Measurements from ENCODE around the gene VSIR. TPM values are rescaled to one million over a fixed set of nuclear protein-coding genes. Genes with fewer than 3 reads are reported as not detected.

The VSIR gene
- total and polyA plus RNA-seq, 9 of the 15 experiments (the other 6 are each of a cell fraction or from before 2014, with no cell fraction given), result 0.14 to 20.5 (median 9.3) TPM

DNA sequence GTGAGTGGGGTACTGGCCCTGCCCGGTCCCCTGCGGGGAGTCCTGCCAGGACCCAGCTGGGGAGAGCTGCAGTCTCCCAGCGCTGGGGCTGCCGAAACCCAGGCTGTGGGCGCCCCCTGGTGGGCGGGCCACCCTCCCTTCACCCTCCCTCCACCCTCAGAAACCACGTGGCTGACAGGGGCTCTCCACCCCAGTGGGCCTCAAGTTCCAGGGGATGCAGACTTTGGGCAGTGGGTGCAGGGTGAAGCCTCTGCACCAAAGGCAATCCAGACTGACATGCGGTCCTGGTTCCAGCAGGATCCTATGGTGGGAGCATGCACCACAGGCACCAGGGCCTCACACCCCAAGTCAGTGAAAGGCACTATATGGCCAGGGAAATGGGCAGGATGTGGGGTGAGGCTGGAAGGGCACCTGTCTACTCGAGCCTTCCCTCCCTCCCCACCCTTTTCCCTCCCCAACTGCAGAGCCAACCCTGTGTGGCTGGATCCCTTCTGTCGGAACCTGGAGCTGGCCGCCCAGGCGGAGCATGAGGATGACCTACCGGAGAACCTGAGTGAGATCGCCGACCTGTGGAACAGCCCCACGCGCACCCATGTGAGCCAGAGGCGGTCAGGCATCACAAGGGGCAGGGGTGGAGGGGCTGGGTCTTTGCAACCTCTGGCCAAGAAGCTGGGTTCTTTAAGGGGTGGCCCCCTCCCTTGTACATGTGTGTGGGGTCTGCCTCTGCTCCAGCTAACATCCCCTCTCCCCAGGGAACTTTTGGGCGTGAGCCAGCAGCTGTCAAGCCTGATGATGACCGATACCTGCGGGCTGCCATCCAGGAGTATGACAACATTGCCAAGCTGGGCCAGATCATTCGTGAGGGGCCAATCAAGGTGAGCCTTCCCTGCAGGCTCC lies 38.9 kb upstream of the VSIR start:
- DNase-seq (ENCODE audit: extremely low read depth in 1 of 4, low spot score in 3 of 4) (peak; percentile 83 to 92 (median 90)), ATAC-seq (peak; percentile 94), FAIRE-seq (peak; percentile 86)
- BruUV-seq (replicated peaks), result no TSS peak
- H3K27ac ChIP-seq (ENCODE audit: extremely low read depth, low read depth, low read length), result no peak overlapping the region
- intact Hi-C loops (cut with micrococcal nuclease) (loop anchor here (2.0 to 5.0 kb wide), 6 partner anchors 31 to 500 kb away; partner anchors contain the start of gene CDH23), in situ Hi-C loops (cut with MboI) (loop anchor here (5.0 to 10.0 kb wide), 3 partner anchors 100 to 500 kb away; no protein-coding TSS in a partner anchor)
- H3K9me1 ChIP-seq (ENCODE audit: control insufficient read depth, insufficient read depth, low read length), result no peaks in the 10 kb centered on the region
- H3K36me3 ChIP-seq (ENCODE audit: control insufficient read depth, insufficient read depth, low read length), result peaks cover 30% of the 10 kb centered on the region; the same call in 2 of the 3 replicates
- no peak overlapping the region for H3K4me3 ChIP-seq
- no peaks in the 10 kb centered on the region for H3K79me2 ChIP-seq (ENCODE audit: control insufficient read depth, insufficient read depth, low read length)
- no peak overlapping the region; the same call in 1 of the 2 replicates for H2AFZ ChIP-seq (ENCODE audit: low read depth, low read length)
- peaks cover 0 to 43% of the 10 kb centered on the region in 2 experiments; a peak in 3 of 5 replicates for H3K4me1 ChIP-seq (replicated peaks in 1 of 2; ENCODE audit: control insufficient read depth in 2 of 2, insufficient read depth in 2 of 2, low read length in 2 of 2)
- ChIA-PET POLR2A (interaction anchor here (0.6 to 5.0 kb wide), 8 partner anchors 10 to 482 kb away, joined by 3 to 31 read pairs (median 4); no protein-coding TSS in a partner anchor), CTCF (ENCODE audit: low intra/inter-chr PET ratio) (interaction anchor here (0.6 to 2.0 kb wide), 10 partner anchors 32 to 498 kb away, joined by 3 to 9 read pairs (median 4); partner anchors contain the start of gene SLC29A3)
- H3K4me2 ChIP-seq (ENCODE audit: insufficient read depth, low read length), result no peak overlapping the region
- H3K9ac ChIP-seq (ENCODE audit: insufficient read depth in 1 of 2, low read depth in 2 of 2, low read length in 2 of 2), result peak overlapping the region in 1 of 2 experiments; percentile 66; a peak in 2 of 4 replicates
- H4K20me1 ChIP-seq (replicated peaks; ENCODE audit: control insufficient read depth, insufficient read depth, low read length), result peaks cover 6% of the 10 kb centered on the region; the same call in 1 of the 2 replicates
- no peaks in the 10 kb centered on the region for H3K27me3 ChIP-seq (ENCODE audit: control insufficient read depth in 2 of 2, insufficient read depth in 2 of 2, low read length in 2 of 2)
- H3K9me3 ChIP-seq (replicated peaks; ENCODE audit: control insufficient read depth, insufficient read depth, low read depth, low read length), result no peaks in the 10 kb centered on the region
- WGBS (ENCODE audit: insufficient coverage, low coverage, missing lambda C conversion rate), result 39% methylated on average over 20 of the region's 22 CpGs
- TF ChIP-seq ZNF740 (CRISPR knock-in tag; IDR thresholded peaks at IDR 0.05) (0 out of 2 replicates have a peak, but pooled peaks have one; percentile 47), ZNF740 (tag; IDR thresholded peaks at IDR 0.05) (no peak), MEIS2 (IDR thresholded peaks at IDR 0.05; ENCODE audit: partially characterized antibody) (peak; percentile 77), ZFP36 (IDR thresholded peaks at IDR 0.05; ENCODE audit: low read depth, low read length, partially characterized antibody) (no peak), ESRRA (IDR thresholded peaks at IDR 0.05; ENCODE audit: borderline replicate concordance, low read depth) (0 out of 2 replicates have a peak, but pooled peaks have one; percentile 21), SMAD3 (CRISPR knock-in tag; conservative IDR thresholded peaks at IDR 0.05) (0 out of 2 replicates have a peak, but pooled peaks have one; percentile 42), NR2C1 (IDR thresholded peaks at IDR 0.05) (no peak), NR2C1 (tag; IDR thresholded peaks at IDR 0.05) (no peak)
- TF ChIP-seq, protein P1, sequence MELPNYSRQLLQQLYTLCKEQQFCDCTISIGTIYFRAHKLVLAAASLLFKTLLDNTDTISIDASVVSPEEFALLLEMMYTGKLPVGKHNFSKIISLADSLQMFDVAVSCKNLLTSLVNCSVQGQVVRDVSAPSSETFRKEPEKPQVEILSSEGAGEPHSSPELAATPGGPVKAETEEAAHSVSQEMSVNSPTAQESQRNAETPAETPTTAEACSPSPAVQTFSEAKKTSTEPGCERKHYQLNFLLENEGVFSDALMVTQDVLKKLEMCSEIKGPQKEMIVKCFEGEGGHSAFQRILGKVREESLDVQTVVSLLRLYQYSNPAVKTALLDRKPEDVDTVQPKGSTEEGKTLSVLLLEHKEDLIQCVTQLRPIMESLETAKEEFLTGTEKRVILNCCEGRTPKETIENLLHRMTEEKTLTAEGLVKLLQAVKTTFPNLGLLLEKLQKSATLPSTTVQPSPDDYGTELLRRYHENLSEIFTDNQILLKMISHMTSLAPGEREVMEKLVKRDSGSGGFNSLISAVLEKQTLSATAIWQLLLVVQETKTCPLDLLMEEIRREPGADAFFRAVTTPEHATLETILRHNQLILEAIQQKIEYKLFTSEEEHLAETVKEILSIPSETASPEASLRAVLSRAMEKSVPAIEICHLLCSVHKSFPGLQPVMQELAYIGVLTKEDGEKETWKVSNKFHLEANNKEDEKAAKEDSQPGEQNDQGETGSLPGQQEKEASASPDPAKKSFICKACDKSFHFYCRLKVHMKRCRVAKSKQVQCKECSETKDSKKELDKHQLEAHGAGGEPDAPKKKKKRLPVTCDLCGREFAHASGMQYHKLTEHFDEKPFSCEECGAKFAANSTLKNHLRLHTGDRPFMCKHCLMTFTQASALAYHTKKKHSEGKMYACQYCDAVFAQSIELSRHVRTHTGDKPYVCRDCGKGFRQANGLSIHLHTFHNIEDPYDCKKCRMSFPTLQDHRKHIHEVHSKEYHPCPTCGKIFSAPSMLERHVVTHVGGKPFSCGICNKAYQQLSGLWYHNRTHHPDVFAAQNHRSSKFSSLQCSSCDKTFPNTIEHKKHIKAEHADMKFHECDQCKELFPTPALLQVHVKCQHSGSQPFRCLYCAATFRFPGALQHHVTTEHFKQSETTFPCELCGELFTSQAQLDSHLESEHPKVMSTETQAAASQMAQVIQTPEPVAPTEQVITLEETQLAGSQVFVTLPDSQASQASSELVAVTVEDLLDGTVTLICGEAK (IDR thresholded peaks at IDR 0.05), result no peak
- TF ChIP-seq, protein P1 (CRISPR knock-in tag; IDR thresholded peaks at IDR 0.05), result no peak
